H1 (cell line): ENCODE data around the gene RNF8. TPM values are rescaled to one million over a fixed set of nuclear protein-coding genes. Genes with fewer than 3 reads are reported as not detected.

Experiments
- CTCF ChIA-PET: fragments of 300-600 bp; sonication (Branson Sonifier 250); formaldehyde crosslinking; loops from one replicate; lab custom pipeline; 2021; ENCODE audit not compliant: partially characterized antibody; lab: Charles Lee
- POLR2A ChIA-PET: fragments of 300-600 bp; sonication (Branson Sonifier 250); formaldehyde crosslinking; loops from one replicate; lab custom pipeline; 2021; ENCODE audit warnings: inconsistent platforms; ENCODE audit not compliant: partially characterized antibody; lab: Charles Lee
- DNase-seq, 2 experiments: peaks; one replicate each; pipeline versions ENCODE4 v3.0.0 to v3.0.0-alpha.2; 2010 to 2022; ENCODE audit warnings: low spot score in 2 of 2, low read depth in 1 of 2, mixed read lengths in 1 of 2
- FAIRE-seq: peaks from 2 replicates; lab custom pipeline; 2011; peaks lifted over from hg19 to GRCh38; lab: Jason Lieb, UNC
- H2AFZ ChIP-seq: 2 replicates; pipeline ENCODE4 v1.8.1; 2012; ENCODE audit warnings: low read length, inconsistent platforms
- H2AK5ac ChIP-seq: 2 replicates; pipeline ENCODE4 v1.6.1; 2013; ENCODE audit warnings: low read depth, low read length
- H2BK120ac ChIP-seq: replicated peaks from 2 replicates; pipeline ENCODE3; 2013; ENCODE audit warnings: low read depth, low read length, inconsistent platforms
- H2BK12ac ChIP-seq: 2 replicates; pipeline ENCODE4 v1.6.1; 2013; ENCODE audit warnings: low read depth, low read length
- H2BK15ac ChIP-seq: 2 replicates; pipeline ENCODE4 v1.6.1; 2013; ENCODE audit warnings: low read length
- H2BK20ac ChIP-seq: 2 replicates; pipeline ENCODE4 v1.6.1; 2013; ENCODE audit warnings: low read length
- H2BK5ac ChIP-seq: 2 replicates; pipeline ENCODE4 v1.6.1; 2013; ENCODE audit warnings: low read depth, low read length
- H3K14ac ChIP-seq: 2 replicates; pipeline ENCODE4 v1.6.1; 2013; ENCODE audit warnings: inconsistent platforms; ENCODE audit not compliant: insufficient read length
- H3K18ac ChIP-seq: 2 replicates; pipeline ENCODE4 v1.6.1; 2013; ENCODE audit warnings: low read length; ENCODE audit errors: extremely low read depth
- H3K23ac ChIP-seq: 2 replicates; pipeline ENCODE4 v1.6.1; 2013; ENCODE audit warnings: inconsistent platforms; ENCODE audit not compliant: insufficient read length
- H3K23me2 ChIP-seq: 2 replicates; pipeline ENCODE4 v1.6.1; 2013; ENCODE audit warnings: low read depth, low read length
- H3K27ac ChIP-seq: 2 replicates; pipeline ENCODE4 v1.6.1; 2011; ENCODE audit warnings: low read depth, low read length, inconsistent platforms
- H3K27me3 ChIP-seq, 4 experiments: replicated peaks in 1 of 4; 1 replicate in 1 of 4; 2 replicates in 3 of 4; pipeline versions ENCODE4 v1.6.1 to v1.8.1; 2011 to 2013; ENCODE audit warnings: low read length in 3 of 4, mild to moderate bottlenecking in 3 of 4, inconsistent platforms in 2 of 4, mixed read lengths in 2 of 4, moderate library complexity in 1 of 4; ENCODE audit not compliant: control insufficient read depth in 3 of 4, insufficient read depth in 3 of 4; ENCODE audit errors: extremely low read depth in 1 of 4
- H3K36me3 ChIP-seq, 4 experiments: 2 replicates each; pipeline versions ENCODE4 v1.6.1 to v1.8.1; 2011 to 2013; ENCODE audit warnings: mild to moderate bottlenecking in 4 of 4, low read length in 3 of 4, moderate library complexity in 2 of 4, control low read depth in 1 of 4, inconsistent platforms in 1 of 4; ENCODE audit not compliant: insufficient read depth in 4 of 4, control insufficient read depth in 2 of 4
- H3K4ac ChIP-seq: replicated peaks from 2 replicates; pipeline ENCODE3; 2013; ENCODE audit warnings: low read length, low read depth, mixed read lengths, inconsistent platforms; ENCODE audit not compliant: insufficient read length
- H3K4me1 ChIP-seq, 4 experiments: replicated peaks in 1 of 4; 1 replicate in 1 of 4; 2 replicates in 3 of 4; pipeline versions ENCODE4 v1.6.1 to v1.8.1; 2011 to 2013; ENCODE audit warnings: low read length in 3 of 4, inconsistent platforms in 2 of 4, mixed read lengths in 1 of 4; ENCODE audit not compliant: insufficient read depth in 4 of 4, control insufficient read depth in 3 of 4
- H3K4me2 ChIP-seq, 2 experiments: 2 replicates each; pipeline versions ENCODE4 v1.6.1 to v1.8.1; 2011 to 2013; ENCODE audit warnings: low read depth in 2 of 2, low read length in 2 of 2, control low read depth in 1 of 2, inconsistent platforms in 1 of 2, mild to moderate bottlenecking in 1 of 2; ENCODE audit not compliant: insufficient read depth in 1 of 2
- H3K4me3 ChIP-seq, 4 experiments: fragments of 200-600, 300-600 bp in 1 of 4; sonication (generic), shearing (Covaris generic), sonication (Bioruptor Twin) in 1 of 4; 2 replicates each; pipeline versions ENCODE4 v1.5.1 to v1.8.1; 2011 to 2016; ENCODE audit warnings: low read length in 4 of 4, low read depth in 3 of 4, control low read depth in 2 of 4, inconsistent platforms in 2 of 4, mild to moderate bottlenecking in 2 of 4, mixed read lengths in 1 of 4, moderate library complexity in 1 of 4; ENCODE audit not compliant: insufficient read depth in 2 of 4; ENCODE audit errors: extremely low read depth in 1 of 4
- H3K56ac ChIP-seq: replicated peaks from 2 replicates; pipeline ENCODE3; 2013; ENCODE audit warnings: low read depth, mild to moderate bottlenecking, mixed read lengths, low read length, inconsistent platforms; ENCODE audit not compliant: insufficient read length
- H3K79me1 ChIP-seq: 2 replicates; pipeline ENCODE4 v1.6.1; 2013; ENCODE audit warnings: low read depth, low read length, control low read depth
- H3K79me2 ChIP-seq, 2 experiments: 2 replicates each; pipeline versions ENCODE4 v1.6.1 to v1.8.1; 2012 to 2013; ENCODE audit warnings: low read length in 2 of 2, mild to moderate bottlenecking in 2 of 2, inconsistent platforms in 1 of 2; ENCODE audit not compliant: insufficient read depth in 2 of 2, control insufficient read depth in 1 of 2
- H3K9ac ChIP-seq, 4 experiments: replicated peaks in 1 of 4; 1 replicate in 1 of 4; 2 replicates in 3 of 4; pipeline versions ENCODE4 v1.6.1 to v1.8.1; 2011 to 2013; ENCODE audit warnings: low read depth in 3 of 4, low read length in 3 of 4, control low read depth in 2 of 4, mild to moderate bottlenecking in 2 of 4, moderate library complexity in 2 of 4, inconsistent platforms in 1 of 4; ENCODE audit errors: extremely low read depth in 1 of 4
- H3K9me3 ChIP-seq, 2 experiments: 2 replicates each; pipeline versions ENCODE4 v1.6.1 to v1.8.1; 2012 to 2013; ENCODE audit warnings: mild to moderate bottlenecking in 2 of 2, moderate library complexity in 2 of 2, control low read depth in 1 of 2, inconsistent platforms in 1 of 2, low read depth in 1 of 2, low read length in 1 of 2, mixed read lengths in 1 of 2; ENCODE audit not compliant: insufficient read depth in 2 of 2
- H4K20me1 ChIP-seq, 2 experiments: replicated peaks in 1 of 2; 2 replicates each; pipeline versions ENCODE3 to v1.8.1; 2011 to 2013; ENCODE audit warnings: inconsistent platforms in 2 of 2, low read length in 2 of 2, mild to moderate bottlenecking in 1 of 2; ENCODE audit not compliant: insufficient read depth in 2 of 2, control insufficient read depth in 1 of 2
- H4K5ac ChIP-seq: 2 replicates; pipeline ENCODE4 v1.6.1; 2013; ENCODE audit warnings: low read length, low read depth, mixed read lengths, inconsistent platforms; ENCODE audit not compliant: insufficient read length
- H4K8ac ChIP-seq: 2 replicates; pipeline ENCODE4 v1.8.0; 2013; ENCODE audit warnings: mild to moderate bottlenecking, moderate library complexity, low read length, inconsistent platforms; ENCODE audit not compliant: insufficient read depth; ENCODE audit errors: extremely low read depth
- H4K91ac ChIP-seq: replicated peaks from 2 replicates; pipeline ENCODE3; 2013; ENCODE audit warnings: low read length, mixed read lengths, inconsistent platforms; ENCODE audit not compliant: insufficient read length
- CHD1 ChIP-seq: IDR thresholded peaks from 2 replicates; pipeline ENCODE4 v1.6.1; 2012; ENCODE audit warnings: low read depth, low read length, improper control_type of control experiment
- EZH2 ChIP-seq: fragments of 200-600 bp; sonication (generic); IDR thresholded peaks from 2 replicates; pipeline ENCODE4 v1.7.1; 2012; ENCODE audit warnings: low read depth, mild to moderate bottlenecking, moderate library complexity, low read length, inconsistent platforms; ENCODE audit not compliant: severe bottlenecking
- FOSL1 ChIP-seq: IDR thresholded peaks from 2 replicates; pipeline ENCODE4 v1.6.1; 2011; ENCODE audit warnings: mild to moderate bottlenecking, low read depth, low read length, moderate library complexity; ENCODE audit not compliant: insufficient read depth
- NANOG ChIP-seq: IDR thresholded peaks from 2 replicates; pipeline ENCODE4 v1.6.1; 2011; ENCODE audit warnings: low read length, low read depth, mild to moderate bottlenecking, inconsistent platforms; ENCODE audit not compliant: insufficient read depth, poor library complexity, severe bottlenecking
- POLR2AphosphoS5 ChIP-seq: IDR thresholded peaks from 2 replicates; pipeline ENCODE4 v1.6.1; 2011; ENCODE audit warnings: low read depth, low read length
- RFX5 ChIP-seq: IDR thresholded peaks from 2 replicates; pipeline ENCODE4 v1.6.1; 2011; ENCODE audit warnings: low read depth, low read length, improper control_type of control experiment, borderline replicate concordance
- SP4 ChIP-seq: IDR thresholded peaks from 2 replicates; pipeline ENCODE4 v1.6.1; 2012; ENCODE audit warnings: low read length, inconsistent platforms
- SUZ12 ChIP-seq: fragments of 200-600 bp; sonication (generic); IDR thresholded peaks from 2 replicates; pipeline ENCODE4 v1.6.1; 2012; ENCODE audit warnings: mild to moderate bottlenecking, inconsistent platforms, low read length, moderate library complexity, mixed read lengths
- TAF7 ChIP-seq: optimal IDR thresholded peaks from 2 replicates; pipeline ENCODE3; 2011; ENCODE audit warnings: low read depth, mild to moderate bottlenecking, inconsistent platforms, low read length, moderate library complexity, borderline replicate concordance
- WGBS, 2 experiments: shearing (Covaris generic) in 1 of 2; methylation state at CpG; one replicate each; pipeline versions ENCODE4 v1.1.6 to v1.1.7; 2013 to 2015; ENCODE audit warnings: low lambda C conversion rate in 2 of 2, mixed read lengths in 2 of 2, inconsistent platforms in 1 of 2, low coverage in 1 of 2, missing lambda C conversion rate in 1 of 2; ENCODE audit not compliant: insufficient replicate concordance in 2 of 2, insufficient coverage in 1 of 2, insufficient read length in 1 of 2; ENCODE audit errors: extremely low coverage in 1 of 2, missing lambda C conversion rate in 1 of 2; 5-methylcytosine and 5-hydroxymethylcytosine counted together
- polyA plus RNA-seq, 7 experiments: library from polyadenylated mRNA; depleted of rRNA in 3 of 7; stranded (reverse) in 5 of 7; unstranded in 2 of 7; fragments of >200 nt in 5 of 7; fragments of 200-250 nt in 2 of 7; gene quantifications; 1 replicate in 5 of 7; 2 replicates in 1 of 7; 4 replicates in 1 of 7; pipeline versions ENCODE4 v1.2.1 to v1.2.3, GENCODE V29; 2011 to 2013; ENCODE audit warnings: missing spikeins in 2 of 7, mixed read lengths in 2 of 7
- total RNA-seq: library from RNA; stranded (reverse); fragmentation: NEBNext Ultra II Directional; extraction: Animal tissue kit (Norgen Biotek cat#: 25700); gene quantifications from 2 replicates; pipeline ENCODE4 v1.2.1, GENCODE V29; 2021

Gene RNF8
- total and polyA plus RNA-seq, 2 of the 8 experiments (the other 6 are each of a cell fraction or from before 2014, with no cell fraction given), result 20.3 to 44.7 TPM

DNA sequence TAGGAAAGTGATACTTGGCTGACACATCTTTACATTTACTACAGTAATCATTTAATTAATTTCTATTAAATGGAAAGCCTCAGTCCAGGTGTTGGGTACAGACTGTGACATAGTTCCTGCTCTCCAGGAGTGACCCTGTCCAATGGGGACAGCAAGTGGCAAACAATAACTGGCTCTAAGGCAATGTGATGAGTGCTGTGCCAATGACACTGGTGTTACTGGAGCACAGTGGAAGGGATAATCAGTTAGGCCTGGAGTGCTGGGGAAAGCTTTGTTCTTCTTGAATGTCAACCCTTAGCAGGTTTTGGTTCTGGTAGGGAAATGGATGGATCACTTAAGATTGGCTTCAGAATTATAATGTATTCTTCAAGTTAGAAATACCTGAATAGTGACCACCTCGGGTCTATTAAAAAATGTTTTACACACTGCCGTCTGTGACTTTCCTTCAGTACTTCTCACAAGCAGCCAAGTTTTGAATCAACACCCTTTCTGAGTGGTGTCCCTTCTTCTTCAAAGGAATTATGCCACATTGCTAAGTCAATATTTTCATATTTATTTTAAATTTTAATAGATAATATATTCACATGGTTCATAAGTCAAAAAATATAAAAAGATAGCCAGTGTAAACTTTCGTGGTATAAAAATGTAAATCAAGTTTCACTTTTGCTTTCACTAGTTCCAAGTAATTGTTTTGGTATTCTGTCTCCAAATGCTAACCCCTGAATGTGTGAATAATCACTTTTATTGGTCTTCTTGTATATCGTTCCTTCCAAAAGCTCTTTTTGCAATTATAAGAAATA lies 88.8 kb downstream of the RNF8 start:
- H3K14ac ChIP-seq, result no peak overlapping the region
- H3K23me2 ChIP-seq, result no peaks in the 10 kb centered on the region
- no peak overlapping the region for H3K18ac ChIP-seq
- no peak overlapping the region for H3K4me2 ChIP-seq
- FAIRE-seq, result no peak
- TF ChIP-seq FOSL1 (no peak), SP4 (no peak), POLR2AphosphoS5 (no peak), RFX5 (no peak), NANOG (no peak), TAF7 (no peak), CHD1 (no peak), SUZ12 (no peak), EZH2 (no peak)
- H4K5ac ChIP-seq, result no peak overlapping the region
- no peak overlapping the region for H2AFZ ChIP-seq
- no peaks in the 10 kb centered on the region for H3K4me1 ChIP-seq
- no peak overlapping the region for H2BK12ac ChIP-seq
- peaks cover 4 to 26% (median 20%) of the 10 kb centered on the region in 4 experiments for H3K36me3 ChIP-seq
- CTCF ChIA-PET, result interaction anchor here (1.3 kb wide), 1 partner anchor 11 kb away, joined by 4 read pairs; no protein-coding TSS in a partner anchor
- no peaks in the 10 kb centered on the region for H3K27me3 ChIP-seq
- DNase-seq, result no peak
- H4K91ac ChIP-seq, result no peak overlapping the region
- 88% methylated on average over 4 of the region's 4 CpGs; no CpG with 5 or more reads in 1 of the 2 experiments for WGBS, 2 experiments
- no peak overlapping the region for H3K4me3 ChIP-seq
- H4K8ac ChIP-seq, result no peak overlapping the region
- H3K79me2 ChIP-seq, result no peaks in the 10 kb centered on the region; a peak in 2 of 4 replicates
- no peaks in the 10 kb centered on the region; the same call in 1 of the 2 replicates for H3K79me1 ChIP-seq
- no peak overlapping the region for H2BK120ac ChIP-seq
- no peaks in the 10 kb centered on the region for H3K9me3 ChIP-seq
- H3K4ac ChIP-seq, result no peak overlapping the region
- no peak overlapping the region for H2BK15ac ChIP-seq
- H3K56ac ChIP-seq, result no peak overlapping the region
- H3K9ac ChIP-seq, result no peak overlapping the region
- H3K23ac ChIP-seq, result no peak overlapping the region
- POLR2A ChIA-PET, result no interaction called here
- no peak overlapping the region for H3K27ac ChIP-seq
- H2BK20ac ChIP-seq, result no peak overlapping the region
- no peak overlapping the region for H2BK5ac ChIP-seq
- no peak overlapping the region for H2AK5ac ChIP-seq
- H4K20me1 ChIP-seq, result peaks cover 3% of the 10 kb centered on the region in 2 experiments
